ENCODE data around the gene ECI2.

GRCh38 chr6:4155848-4156466 lies 20.6 kb upstream of the ECI2 start:
- no peak for TF ChIP-seq CTCF (IDR thresholded peaks at IDR 0.05)
- TF ChIP-seq POLR2A (IDR thresholded peaks at IDR 0.05) = no peak
